Measurements from ENCODE around the gene CEP128.

- TF ChIP-seq CTCF (optimal IDR thresholded peaks at IDR 0.05 in 1 of 3, IDR thresholded peaks at IDR 0.05 in 1 of 3, conservative IDR thresholded peaks at IDR 0.05 in 1 of 3; ENCODE audit: extremely low read depth in 1 of 3, insufficient read depth in 2 of 3, low read length in 3 of 3) (no peak), EZH2 (IDR thresholded peaks at IDR 0.05; ENCODE audit: low read length) (no peak)
These were observed 283.4 kb downstream of the CEP128 start for GRCh38 chr14:80658155-80658554.
